Common myeloid progenitor, CD34-positive (primary cell): Measurements from ENCODE around the gene HOXB8.

Experiments used
- CTCF ChIA-PET: fragments of 350-600 bp; sonication (Branson Sonifier 250); formaldehyde crosslinking; loops from one replicate; lab custom pipeline; 2021; ENCODE audit warnings: antibody characterized with exemption; lab: Charles Lee
- POLR2A ChIA-PET: fragments of 350-600 bp; sonication (Branson Sonifier 250); formaldehyde crosslinking; loops from one replicate; lab custom pipeline; 2021; ENCODE audit warnings: antibody characterized with exemption; lab: Charles Lee
- DNase-seq, 3 donors: peaks; one replicate each; pipeline versions ENCODE4 v3.0.0 to v3.0.0-alpha.2; 2013
- H3K27ac ChIP-seq, 2 experiments: 1 replicate in 1 of 2; 2 replicates in 1 of 2; pipeline ENCODE4 v1.7.0; 2013; ENCODE audit warnings: inconsistent platforms in 2 of 2, low read length in 2 of 2, mild to moderate bottlenecking in 2 of 2, low read depth in 1 of 2, moderate library complexity in 1 of 2; ENCODE audit not compliant: severe bottlenecking in 2 of 2, insufficient read depth in 1 of 2, poor library complexity in 1 of 2
- H3K27me3 ChIP-seq, 5 experiments: replicated peaks in 2 of 5; 1 replicate in 3 of 5; 2 replicates in 2 of 5; pipeline versions ENCODE4 v1.6.1 to v1.7.0; 2013; ENCODE audit warnings: low read length in 4 of 5, mild to moderate bottlenecking in 2 of 5, moderate library complexity in 2 of 5, inconsistent platforms in 1 of 5; ENCODE audit not compliant: insufficient read depth in 5 of 5, control insufficient read depth in 4 of 5
- H3K36me3 ChIP-seq, 4 experiments: 1 replicate in 2 of 4; 2 replicates in 2 of 4; pipeline versions ENCODE4 v1.6.1 to v1.7.0; 2013; ENCODE audit warnings: low read length in 3 of 4, control low read depth in 1 of 4, mild to moderate bottlenecking in 1 of 4; ENCODE audit not compliant: control insufficient read depth in 4 of 4, insufficient read depth in 4 of 4
- H3K4me1 ChIP-seq, 4 experiments: 1 replicate in 3 of 4; 2 replicates in 1 of 4; pipeline versions ENCODE4 v1.6.1 to v1.7.1; 2013; ENCODE audit warnings: low read length in 3 of 4, mild to moderate bottlenecking in 3 of 4, control low read depth in 1 of 4, inconsistent platforms in 1 of 4, moderate library complexity in 1 of 4; ENCODE audit not compliant: control insufficient read depth in 4 of 4, insufficient read depth in 4 of 4; ENCODE audit errors: control extremely low read depth in 1 of 4
- H3K4me3 ChIP-seq, 7 experiments: 1 replicate in 4 of 7; 2 replicates in 3 of 7; pipeline versions ENCODE4 v1.5.1 to v1.7.0; 2013; ENCODE audit warnings: mild to moderate bottlenecking in 7 of 7, low read length in 6 of 7, moderate library complexity in 6 of 7, inconsistent platforms in 2 of 7, low read depth in 2 of 7, control low read depth in 1 of 7; ENCODE audit not compliant: insufficient read depth in 4 of 7, control insufficient read depth in 1 of 7; ENCODE audit errors: extremely low read depth in 1 of 7
- H3K9me3 ChIP-seq, 5 experiments: 1 replicate in 4 of 5; 2 replicates in 1 of 5; pipeline versions ENCODE4 v1.6.1 to v1.7.1; 2013; ENCODE audit warnings: low read length in 4 of 5, mild to moderate bottlenecking in 2 of 5, inconsistent platforms in 1 of 5, low read depth in 1 of 5, moderate library complexity in 1 of 5; ENCODE audit not compliant: control insufficient read depth in 4 of 5, insufficient read depth in 2 of 5; ENCODE audit errors: control extremely low read depth in 1 of 5
- WGBS: methylation state at CpG from one replicate; pipeline ENCODE4 v1.1.5; 2013; ENCODE audit not compliant: insufficient coverage; 5-methylcytosine and 5-hydroxymethylcytosine counted together

The HOXB8 gene

GRCh38 chr17:48612456-48612853 lies 2.6 kb downstream of the HOXB8 start:
- H3K27me3 ChIP-seq: peaks cover 14 to 98% (median 55%) of the 10 kb centered on the region in 5 experiments
- CTCF ChIA-PET: interaction anchor here (0.9 to 1.4 kb wide), 5 partner anchors 13 to 170 kb away, joined by 4 to 9 read pairs (median 4); no protein-coding TSS in a partner anchor
- H3K4me1 ChIP-seq: peaks cover 0 to 49% (median 45%) of the 10 kb centered on the region in 4 experiments
- peak overlapping the region in 6 of 7 experiments; percentile 8 to 85 (median 58) for H3K4me3 ChIP-seq
- POLR2A ChIA-PET: no interaction called here
- peak in 2 of 3 donors; percentile 69 to 78 for DNase-seq
- H3K27ac ChIP-seq: no peak overlapping the region
- WGBS: 0% methylated on average over 11 of the region's 15 CpGs
- no peaks in the 10 kb centered on the region for H3K36me3 ChIP-seq
- H3K9me3 ChIP-seq: no peaks in the 10 kb centered on the region

GRCh38 chr17:48611681-48612455 lies 3.2 kb downstream of the HOXB8 start:
- H3K9me3 ChIP-seq: no peaks in the 10 kb centered on the region
- peak overlapping the region in 6 of 7 experiments; percentile 27 to 85 (median 68) for H3K4me3 ChIP-seq
- no peak overlapping the region for H3K27ac ChIP-seq
- H3K36me3 ChIP-seq: no peaks in the 10 kb centered on the region
- no peak for DNase-seq
- 1% methylated on average over 21 of the region's 36 CpGs for WGBS
- peaks cover 14 to 98% (median 54%) of the 10 kb centered on the region in 5 experiments for H3K27me3 ChIP-seq
- POLR2A ChIA-PET: no interaction called here
- CTCF ChIA-PET: interaction anchor here (1.4 kb wide), 1 partner anchor 77 kb away, joined by 4 read pairs; no protein-coding TSS in a partner anchor
- peaks cover 0 to 48% (median 45%) of the 10 kb centered on the region in 4 experiments for H3K4me1 ChIP-seq

GRCh38 chr17:48611213-48611612 lies 3.9 kb downstream of the HOXB8 start:
- no peak for DNase-seq
- CTCF ChIA-PET: no interaction called here
- H3K27me3 ChIP-seq: peaks cover 18 to 96% (median 50%) of the 10 kb centered on the region in 5 experiments
- 1% methylated on average over 18 of the region's 22 CpGs for WGBS
- H3K4me3 ChIP-seq: peak overlapping the region; percentile 23 to 85 (median 64)
- H3K4me1 ChIP-seq: peaks cover 0 to 48% (median 45%) of the 10 kb centered on the region in 4 experiments
- no peaks in the 10 kb centered on the region for H3K9me3 ChIP-seq
- no peaks in the 10 kb centered on the region for H3K36me3 ChIP-seq
- H3K27ac ChIP-seq: no peak overlapping the region
- POLR2A ChIA-PET: no interaction called here

GRCh38 chr17:48610282-48611211 lies 4.5 kb downstream of the HOXB8 start, which contains the start of gene HOXB7:
Gene HOXB7 (minus strand): TSS chr17:48611017. CDS start chr17:48610918, 99 bp downstream.
- ChIA-PET CTCF (interaction anchor here (0.8 to 1.7 kb wide), 4 partner anchors 8 to 15 kb away, joined by 3 to 7 read pairs (median 4); partner anchors contain the start of gene HOXB9), POLR2A (no interaction called here)
- H3K4me3 ChIP-seq: peak within 1 kb of the TSS; percentile 43 to 85 (median 68)
- under 1% methylated on average over 55 of the region's 79 CpGs for WGBS
- no peak for DNase-seq
- H3K27me3 ChIP-seq: peaks cover 21 to 93% (median 43%) of the 10 kb centered on the region in 5 experiments
- H3K27ac ChIP-seq: peak within 1 kb of the TSS in 1 of 2 experiments; percentile 61
- H3K4me1 ChIP-seq: peaks cover 0 to 48% (median 45%) of the 10 kb centered on the region in 4 experiments
- H3K36me3 ChIP-seq: no peaks in the 10 kb centered on the region
- H3K9me3 ChIP-seq: no peaks in the 10 kb centered on the region

GRCh38 chr17:48609759-48610281 lies 5.3 kb downstream of the HOXB8 start:
- H3K4me1 ChIP-seq: peaks cover 0 to 48% (median 43%) of the 10 kb centered on the region in 4 experiments
- H3K4me3 ChIP-seq: peak overlapping the region; percentile 43 to 85 (median 68)
- ChIA-PET POLR2A (no interaction called here), CTCF (interaction anchor here (0.8 to 1.7 kb wide), 4 partner anchors 9 to 16 kb away, joined by 3 to 7 read pairs (median 4); partner anchors contain the start of gene HOXB9)
- no peak for DNase-seq
- no peaks in the 10 kb centered on the region for H3K9me3 ChIP-seq
- H3K36me3 ChIP-seq: no peaks in the 10 kb centered on the region
- WGBS: 2% methylated on average over 10 of the region's 15 CpGs
- no peak overlapping the region for H3K27ac ChIP-seq
- peaks cover 15 to 90% (median 36%) of the 10 kb centered on the region in 5 experiments for H3K27me3 ChIP-seq

- Histone ChIP-seq H3K27ac (no peak overlapping the region), H3K36me3 (no peaks in the 10 kb centered on the region)
These were observed 6.1 kb downstream of the HOXB8 start for GRCh38 chr17:48609033-48609432.

More at GRCh38 chr17:48609033-48609432, 6.1 kb downstream of the HOXB8 start:
- POLR2A ChIA-PET: no interaction called here
- CTCF ChIA-PET: interaction anchor here (1.4 to 2.1 kb wide), 3 partner anchors 8 to 20 kb away, joined by 3 to 7 read pairs (median 6); no protein-coding TSS in a partner anchor
- no peak for DNase-seq
- peaks cover 12 to 87% (median 30%) of the 10 kb centered on the region in 5 experiments for H3K27me3 ChIP-seq
- peaks cover 0 to 48% (median 38%) of the 10 kb centered on the region in 4 experiments for H3K4me1 ChIP-seq
- no peak overlapping the region for H3K4me3 ChIP-seq
- H3K9me3 ChIP-seq: no peaks in the 10 kb centered on the region
